Measurements from ENCODE around the gene DNAJC2.

- no peak for TF ChIP-seq EZH2 (IDR thresholded peaks at IDR 0.05; ENCODE audit: low read length, missing control alignments)
- TF ChIP-seq CTCF (conservative IDR thresholded peaks at IDR 0.05 in 1 of 2, IDR thresholded peaks at IDR 0.05 in 1 of 2; ENCODE audit: low read depth in 1 of 2, low read length in 2 of 2) = no peak
Measured at GRCh38 chr7:103389263-103389662, 44.7 kb upstream of the DNAJC2 start.

Data from fibroblast of lung (primary cell).